Liver (tissue), 9 donors: ENCODE measurements around the gene BCAR3. TPM values are rescaled to one million over a fixed set of nuclear protein-coding genes. Genes with fewer than 3 reads are reported as not detected.

Experiments used
- DNase-seq: peaks from one replicate; pipeline ENCODE4 v3.0.0-alpha.2; 2017; ENCODE audit warnings: low spot score
- H3K27ac ChIP-seq, 2 donors: one replicate each; pipeline ENCODE4 v1.7.0; 2013; ENCODE audit warnings: inconsistent platforms in 2 of 2, low read length in 2 of 2, control low read depth in 1 of 2, low read depth in 1 of 2, mild to moderate bottlenecking in 1 of 2
- H3K27me3 ChIP-seq, 4 donors: one replicate each; pipeline versions ENCODE4 v1.6.1 to v1.7.0; 2013; ENCODE audit warnings: low read length in 3 of 4, inconsistent platforms in 1 of 4, mild to moderate bottlenecking in 1 of 4, moderate library complexity in 1 of 4; ENCODE audit not compliant: control insufficient read depth in 4 of 4, insufficient read depth in 4 of 4
- H3K36me3 ChIP-seq, 4 donors: one replicate each; pipeline versions ENCODE4 v1.6.1 to v1.7.0; 2013; ENCODE audit warnings: low read length in 3 of 4, mild to moderate bottlenecking in 3 of 4, low read depth in 1 of 4, moderate library complexity in 1 of 4; ENCODE audit not compliant: control insufficient read depth in 4 of 4, insufficient read depth in 3 of 4
- H3K4me1 ChIP-seq, 4 donors: one replicate each; pipeline versions ENCODE4 v1.6.1 to v1.7.0; 2013; ENCODE audit warnings: low read length in 3 of 4, mild to moderate bottlenecking in 3 of 4, moderate library complexity in 1 of 4; ENCODE audit not compliant: control insufficient read depth in 4 of 4, insufficient read depth in 4 of 4
- H3K4me3 ChIP-seq, 3 donors: one replicate each; pipeline versions ENCODE4 v1.6.1 to v1.7.0; 2013; ENCODE audit warnings: low read length in 3 of 3, control low read depth in 1 of 3, low read depth in 1 of 3, mild to moderate bottlenecking in 1 of 3
- H3K9ac ChIP-seq, 2 donors: one replicate each; pipeline ENCODE4 v1.7.0; 2013; ENCODE audit warnings: low read length in 2 of 2, mild to moderate bottlenecking in 2 of 2, moderate library complexity in 2 of 2, control low read depth in 1 of 2, low read depth in 1 of 2
- H3K9me3 ChIP-seq, 4 donors: one replicate each; pipeline versions ENCODE4 v1.6.1 to v1.7.0; 2013; ENCODE audit warnings: low read length in 3 of 4; ENCODE audit not compliant: control insufficient read depth in 4 of 4
- ATF3 ChIP-seq: IDR thresholded peaks from 2 replicates; pipeline ENCODE4 v1.6.1; 2016; ENCODE audit warnings: antibody characterized with exemption
- CTCF ChIP-seq: fragments of 150-350 bp; IDR thresholded peaks from 2 replicates; pipeline ENCODE4 v1.5.1; 2017; ENCODE audit warnings: improper control_type of control experiment, low read depth, low read length; ENCODE audit not compliant: missing input control
- EGR1 ChIP-seq, 2 donors: IDR thresholded peaks; 2 replicates each; pipeline ENCODE4 v1.6.1; 2016 to 2018; ENCODE audit warnings: antibody characterized with exemption in 2 of 2, low read depth in 2 of 2
- FOXA1 ChIP-seq: IDR thresholded peaks from 2 replicates; pipeline ENCODE4 v1.6.1; 2016; ENCODE audit warnings: antibody characterized with exemption
- FOXA2 ChIP-seq: IDR thresholded peaks from 2 replicates; pipeline ENCODE4 v1.6.1; 2016; ENCODE audit warnings: antibody characterized with exemption
- GABPA ChIP-seq, 2 donors: IDR thresholded peaks in 1 of 2; conservative IDR thresholded peaks in 1 of 2; 2 replicates each; pipeline ENCODE4 v1.6.1; 2016; ENCODE audit warnings: antibody characterized with exemption in 2 of 2, mild to moderate bottlenecking in 1 of 2, moderate library complexity in 1 of 2
- HNF4A ChIP-seq, 2 donors: conservative IDR thresholded peaks; 2 replicates each; pipeline ENCODE4 v1.6.1; 2016; ENCODE audit warnings: antibody characterized with exemption in 2 of 2, mild to moderate bottlenecking in 2 of 2
- HNF4G ChIP-seq: IDR thresholded peaks from 2 replicates; pipeline ENCODE4 v1.6.1; 2016; ENCODE audit warnings: antibody characterized with exemption
- JUND ChIP-seq, 2 donors: IDR thresholded peaks; 2 replicates each; pipeline ENCODE4 v1.6.1; 2016; ENCODE audit warnings: antibody characterized with exemption in 2 of 2
- MAX ChIP-seq: IDR thresholded peaks from 2 replicates; pipeline ENCODE4 v1.6.1; 2016; ENCODE audit warnings: antibody characterized with exemption
- NR2F2 ChIP-seq: IDR thresholded peaks from 2 replicates; pipeline ENCODE4 v1.6.1; 2016; ENCODE audit warnings: antibody characterized with exemption
- RAD21 ChIP-seq, 2 donors: IDR thresholded peaks; 2 replicates each; pipeline ENCODE4 v1.6.1; 2016; ENCODE audit warnings: antibody characterized with exemption in 2 of 2, mild to moderate bottlenecking in 2 of 2
- REST ChIP-seq: IDR thresholded peaks from 2 replicates; pipeline ENCODE4 v1.6.1; 2016; ENCODE audit warnings: antibody characterized with exemption, mild to moderate bottlenecking
- RXRA ChIP-seq, 2 donors: IDR thresholded peaks; 2 replicates each; pipeline ENCODE4 v1.6.1; 2017 to 2018; ENCODE audit warnings: antibody characterized with exemption in 2 of 2, mild to moderate bottlenecking in 1 of 2
- SP1 ChIP-seq: IDR thresholded peaks from 2 replicates; pipeline ENCODE4 v1.6.1; 2018; ENCODE audit warnings: antibody characterized with exemption, mild to moderate bottlenecking
- TAF1 ChIP-seq: conservative IDR thresholded peaks from 2 replicates; pipeline ENCODE4 v1.6.1; 2016; ENCODE audit warnings: antibody characterized with exemption, mild to moderate bottlenecking
- YY1 ChIP-seq: IDR thresholded peaks from 2 replicates; pipeline ENCODE4 v1.6.1; 2016; ENCODE audit warnings: antibody characterized with exemption, mild to moderate bottlenecking
- ZBTB33 ChIP-seq: IDR thresholded peaks from 2 replicates; pipeline ENCODE4 v1.6.1; 2016; ENCODE audit warnings: antibody characterized with exemption
- WGBS: extraction: QIAGEN DNeasy Blood & Tissue Kit; methylation state at CpG from one replicate; pipeline ENCODE4 v1.1.7; 2013; 5-methylcytosine and 5-hydroxymethylcytosine counted together
- polyA plus RNA-seq, 2 donors: library from polyadenylated mRNA; stranded (reverse) in 1 of 2; unstranded in 1 of 2; fragments of 200-250 nt in 1 of 2; fragments of >200 nt in 1 of 2; fragmentation: Nextera tagmentation in 1 of 2; extraction: Ambion mirVana in 1 of 2; gene quantifications; one replicate each; pipeline versions ENCODE4 v1.2.1 to v1.2.3, GENCODE V29; 2013 to 2015
- total RNA-seq, 2 donors: library from RNA; depleted of rRNA; stranded (reverse); fragments of >200 nt; gene quantifications; one replicate each; pipeline ENCODE4 v1.2.3, GENCODE V29; 2014
- donor health status: healthy.
- donor health status: healthy.
- donor health status: healthy.
- donor health status: healthy.
- donor health status: healthy.

BCAR3 gene
- total and polyA plus RNA-seq, 4 donors, result 2.8 to 10.3 (median 7.7) TPM

GRCh38 chr1:93604411-93604810, 77.2 kb downstream of the BCAR3 start:
- no peak for DNase-seq
- Histone ChIP-seq H3K9ac (no peak overlapping the region), H3K4me3 (no peak overlapping the region), H3K27ac (no peak overlapping the region), H3K36me3 (peaks cover 0 to 3% (median 0%) of the 10 kb centered on the region in 4 donors), H3K9me3 (no peaks in the 10 kb centered on the region), H3K27me3 (no peaks in the 10 kb centered on the region), H3K4me1 (peaks cover 0 to 30% (median 5%) of the 10 kb centered on the region in 4 donors)
- 90% methylated on average over 1 of the region's 1 CpG for WGBS
- TF ChIP-seq MAX (no peak), RAD21 (IDR thresholded peaks at IDR 0.05) (no peak), REST (no peak), ZBTB33 (no peak), ATF3 (no peak), RXRA (IDR thresholded peaks at IDR 0.05) (no peak), SP1 (no peak), GABPA (IDR thresholded peaks at IDR 0.05 in 1 of 2, conservative IDR thresholded peaks at IDR 0.05 in 1 of 2) (no peak), EGR1 (IDR thresholded peaks at IDR 0.05; ENCODE audit: low read depth in 2 of 2) (no peak), HNF4A (conservative IDR thresholded peaks at IDR 0.05) (no peak), FOXA2 (no peak), HNF4G (no peak), NR2F2 (no peak), JUND (IDR thresholded peaks at IDR 0.05) (no peak), CTCF (no peak), TAF1 (no peak), YY1 (no peak)

- peaks cover 0 to 3% (median 0%) of the 10 kb centered on the region in 4 donors for H3K36me3 ChIP-seq
- 91% methylated on average over 4 of the region's 4 CpGs for WGBS
- H3K4me3 ChIP-seq, result no peak overlapping the region
- H3K9ac ChIP-seq, result no peak overlapping the region
- H3K27ac ChIP-seq, result no peak overlapping the region
- H3K4me1 ChIP-seq, result peaks cover 0 to 22% (median 4%) of the 10 kb centered on the region in 4 donors
- no peaks in the 10 kb centered on the region for H3K27me3 ChIP-seq
- no peak for DNase-seq
- no peaks in the 10 kb centered on the region for H3K9me3 ChIP-seq
- TF ChIP-seq FOXA1 (no peak), MAX (no peak), RXRA (IDR thresholded peaks at IDR 0.05) (no peak), JUND (IDR thresholded peaks at IDR 0.05) (no peak), REST (no peak), HNF4A (conservative IDR thresholded peaks at IDR 0.05) (no peak), NR2F2 (no peak), CTCF (no peak), SP1 (no peak), YY1 (no peak), HNF4G (no peak), EGR1 (IDR thresholded peaks at IDR 0.05; ENCODE audit: low read depth in 2 of 2) (no peak)
Observed at GRCh38 chr1:93603601-93604000, 78.0 kb downstream of the BCAR3 start.
